ENCODE data around the gene THSD4.
"Not testable (repeated sequence)": the region's sequence is repeated elsewhere in the genome, so short reads cannot be mapped to it uniquely, and the experiment has no call there.

Gene THSD4

DNA sequence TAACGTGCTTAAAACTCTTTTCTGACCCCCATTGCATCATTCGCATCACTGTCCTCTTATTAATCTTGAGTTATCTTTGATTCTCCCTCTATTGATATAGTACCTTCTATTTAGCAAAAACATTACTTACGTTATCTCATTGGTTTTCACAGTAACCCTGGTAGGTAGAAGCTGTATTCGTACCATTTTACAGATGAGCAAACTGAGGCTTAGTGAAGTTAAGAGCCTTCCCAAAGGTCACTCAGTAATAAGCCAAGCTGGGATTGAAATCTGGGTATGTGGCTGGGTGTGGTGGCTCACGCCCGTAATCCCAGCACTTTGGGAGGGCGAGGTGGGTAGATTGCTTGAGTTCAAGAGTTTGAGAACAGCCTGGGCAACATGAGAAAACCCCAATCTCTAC, 244.0 kb downstream of the THSD4 start:
- DNase-seq: no peak

- no peak for DNase-seq
These were observed 247.3 kb downstream of the THSD4 start for GRCh38 chr15:71362556-71362955.

GRCh38 chr15:71362987-71363968, 248.0 kb downstream of the THSD4 start:
- DNase-seq: no peak

DNA sequence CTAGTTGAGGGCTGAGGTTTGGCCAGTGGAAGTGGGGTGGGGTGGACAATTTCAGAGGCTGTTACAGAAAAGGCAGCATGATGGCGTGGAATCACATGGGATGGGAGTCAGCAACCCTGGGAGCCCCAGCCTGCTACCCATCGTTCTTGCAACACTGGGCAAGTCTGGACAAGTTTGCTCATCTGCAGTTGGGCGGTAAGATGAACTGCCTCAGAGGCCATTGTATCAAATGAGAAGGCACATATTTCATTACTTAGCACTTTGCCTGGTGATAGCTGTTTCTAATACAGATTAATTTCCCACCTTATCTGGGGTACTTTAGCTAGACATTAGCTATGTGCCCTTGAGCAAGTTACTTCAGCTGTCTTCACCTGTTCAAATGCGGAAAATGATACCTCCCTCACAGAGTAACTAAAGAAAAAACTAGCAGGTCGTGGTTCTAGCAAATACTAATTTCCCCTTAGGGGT, 248.9 kb downstream of the THSD4 start:
- DNase-seq: no peak

DNA sequence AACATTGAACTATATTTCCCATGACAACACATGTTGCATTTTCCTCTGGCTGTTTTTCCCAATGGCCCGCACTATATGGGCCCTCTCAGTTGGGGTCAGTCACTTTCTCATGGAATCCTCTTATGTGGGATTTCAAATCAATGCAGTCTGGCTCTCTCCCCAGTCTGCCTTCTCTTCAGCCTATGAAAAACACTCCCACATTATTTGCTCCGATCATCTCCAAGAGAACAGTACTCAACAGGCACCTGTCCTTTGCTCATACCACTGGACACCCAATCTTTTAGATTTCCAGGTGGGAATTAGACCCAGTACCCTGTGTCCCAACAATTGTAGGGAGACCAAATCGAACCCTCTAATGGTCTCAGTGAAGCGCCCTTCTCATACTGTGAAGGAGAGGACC, 251.3 kb downstream of the THSD4 start:
- no peak for DNase-seq

GRCh38 chr15:71366926-71367325, 251.7 kb downstream of the THSD4 start:
- no peak for DNase-seq

- not testable (repeated sequence) for DNase-seq
These were observed 252.5 kb downstream of the THSD4 start for GRCh38 chr15:71367737-71368136.

DNA sequence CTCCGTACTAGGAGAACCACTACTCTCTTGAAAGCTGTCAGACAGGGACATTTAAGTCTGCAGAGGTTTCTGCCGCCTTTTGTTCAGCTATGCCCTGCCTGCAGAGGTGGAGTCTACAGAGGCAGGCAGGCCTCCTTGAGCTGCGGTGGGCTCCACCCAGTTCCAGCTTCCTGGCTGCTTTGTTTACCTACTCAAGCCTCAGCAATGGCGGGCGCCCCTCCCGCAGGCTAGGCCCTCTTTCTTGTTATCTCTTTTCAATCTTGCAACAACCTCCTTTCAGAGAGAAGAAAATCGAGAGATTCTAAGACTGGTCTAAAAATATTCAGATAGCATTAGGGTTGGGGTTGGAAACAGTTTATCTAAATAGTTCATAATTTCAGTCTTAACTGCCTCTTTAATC, 257.5 kb downstream of the THSD4 start:
- DNase-seq: not testable (repeated sequence)

DNA sequence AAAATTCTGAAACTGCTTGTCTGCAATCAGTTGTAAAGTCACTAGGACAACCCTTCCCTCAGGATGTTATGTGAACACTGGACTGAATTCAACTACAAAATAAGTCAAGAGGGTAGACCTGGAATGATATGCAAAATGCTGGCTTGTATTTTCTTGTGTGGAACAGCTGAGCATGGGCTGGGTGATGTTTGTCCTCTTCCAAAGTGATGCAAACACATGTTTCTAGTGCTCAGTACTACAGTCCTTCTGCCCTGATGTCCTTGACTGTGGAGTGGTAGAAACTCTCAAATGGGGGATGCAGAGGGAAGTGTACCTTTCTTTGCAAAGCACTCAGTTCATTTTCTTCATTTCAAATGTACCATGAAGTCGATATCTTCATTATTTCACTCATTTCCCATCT, 258.6 kb downstream of the THSD4 start:
- DNase-seq: no peak

DNA sequence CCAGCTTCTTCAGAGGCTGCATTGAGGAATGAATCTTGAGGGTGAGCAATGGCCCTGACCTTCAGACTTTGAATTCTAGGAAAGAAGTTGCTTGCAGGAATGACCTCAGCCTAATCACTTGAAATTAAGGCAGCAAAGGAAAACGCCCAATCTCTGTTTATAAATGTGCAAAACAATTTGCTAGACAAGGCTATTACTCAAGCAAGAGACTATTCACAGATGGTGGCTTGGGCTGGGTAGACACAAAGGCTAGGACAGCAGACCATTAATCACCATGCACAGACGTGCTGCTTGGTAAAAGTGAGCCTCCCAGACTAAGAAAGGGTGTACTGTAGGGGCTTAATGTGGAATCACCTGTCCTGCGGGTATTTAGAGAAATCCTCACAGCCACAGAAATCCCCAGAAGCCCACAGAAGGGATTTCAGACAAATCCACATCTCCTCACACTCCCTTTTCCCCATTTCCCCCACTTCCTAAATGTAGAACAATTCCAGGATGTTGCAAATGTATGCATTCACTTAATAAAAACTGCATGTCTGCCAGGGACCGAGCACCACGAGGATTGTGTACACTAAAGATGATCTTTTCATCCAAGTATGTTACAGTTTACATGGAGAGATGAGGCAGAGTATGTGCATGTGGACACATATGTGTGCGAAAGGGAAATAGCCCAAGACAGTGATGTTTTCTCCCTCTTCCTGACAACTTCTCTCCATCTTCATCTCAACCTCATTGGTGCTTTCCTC, 259.5 kb downstream of the THSD4 start:
- DNase-seq: peak; percentile 40

GRCh38 chr15:71375934-71376333, 260.7 kb downstream of the THSD4 start:
- no peak for DNase-seq

DNA sequence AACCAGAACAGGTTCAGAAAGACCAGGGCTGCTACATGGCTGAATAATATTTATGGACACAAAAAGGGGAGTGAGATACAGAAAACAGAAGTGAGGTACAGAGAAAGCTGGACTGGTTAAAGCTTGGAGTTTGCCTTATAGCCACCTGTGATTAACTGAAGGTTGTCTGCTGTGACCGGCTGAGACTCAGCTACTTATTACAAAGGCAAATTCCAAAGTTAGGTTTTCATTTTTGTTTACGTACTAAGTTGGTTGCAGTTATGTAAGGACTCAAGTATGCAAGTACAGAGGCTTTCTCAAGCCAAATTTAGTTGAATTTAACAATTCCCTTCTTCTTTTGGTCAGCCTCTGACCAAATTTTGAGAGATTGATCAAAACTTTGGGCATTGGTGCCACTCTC, 264.6 kb downstream of the THSD4 start:
- DNase-seq: no peak

DNA sequence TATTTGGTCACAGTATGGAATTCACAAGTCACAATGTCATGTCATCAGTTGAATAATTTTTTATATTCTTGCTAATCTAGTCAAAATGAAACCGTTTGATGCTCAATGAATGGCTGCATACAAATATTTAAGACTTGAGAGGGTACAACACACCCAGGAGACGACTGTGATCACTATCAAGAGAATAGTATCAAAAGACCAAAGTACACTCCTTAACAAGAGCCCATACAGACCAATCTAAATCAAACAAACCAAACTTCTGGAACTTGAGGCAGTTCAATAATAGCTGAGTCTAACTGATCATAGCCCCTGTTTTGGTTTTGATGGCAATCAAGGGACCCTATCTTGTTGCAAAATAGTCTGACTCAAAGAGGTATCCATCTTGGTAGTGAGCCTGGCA, 265.1 kb downstream of the THSD4 start:
- DNase-seq: no peak

- DNase-seq: no peak
These were observed 269.2 kb downstream of the THSD4 start for GRCh38 chr15:71384501-71384900.

- no peak for DNase-seq
These were observed 269.8 kb downstream of the THSD4 start for GRCh38 chr15:71385026-71385425.

DNA sequence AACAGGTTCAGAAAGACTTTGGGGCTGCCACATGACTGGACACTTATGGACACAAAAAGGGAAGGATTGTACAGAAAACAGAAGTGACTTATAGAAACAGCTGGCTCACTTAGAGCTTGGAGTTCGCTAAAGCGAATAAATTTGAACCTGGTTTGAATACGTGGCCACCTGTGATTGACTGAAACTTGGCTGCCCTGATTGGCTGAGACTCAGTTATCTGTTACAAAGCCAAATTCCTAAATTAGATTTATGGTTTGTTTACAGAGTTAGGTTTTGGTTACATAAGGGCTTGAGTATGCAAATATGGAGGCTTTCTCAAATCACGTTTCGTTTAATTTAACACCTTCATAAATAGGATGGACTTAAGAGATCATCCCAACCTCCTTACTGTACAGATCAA, 270.2 kb downstream of the THSD4 start:
- DNase-seq: no peak

GRCh38 chr15:71386005-71386404, 270.7 kb downstream of the THSD4 start:
- DNase-seq: no peak

DNA sequence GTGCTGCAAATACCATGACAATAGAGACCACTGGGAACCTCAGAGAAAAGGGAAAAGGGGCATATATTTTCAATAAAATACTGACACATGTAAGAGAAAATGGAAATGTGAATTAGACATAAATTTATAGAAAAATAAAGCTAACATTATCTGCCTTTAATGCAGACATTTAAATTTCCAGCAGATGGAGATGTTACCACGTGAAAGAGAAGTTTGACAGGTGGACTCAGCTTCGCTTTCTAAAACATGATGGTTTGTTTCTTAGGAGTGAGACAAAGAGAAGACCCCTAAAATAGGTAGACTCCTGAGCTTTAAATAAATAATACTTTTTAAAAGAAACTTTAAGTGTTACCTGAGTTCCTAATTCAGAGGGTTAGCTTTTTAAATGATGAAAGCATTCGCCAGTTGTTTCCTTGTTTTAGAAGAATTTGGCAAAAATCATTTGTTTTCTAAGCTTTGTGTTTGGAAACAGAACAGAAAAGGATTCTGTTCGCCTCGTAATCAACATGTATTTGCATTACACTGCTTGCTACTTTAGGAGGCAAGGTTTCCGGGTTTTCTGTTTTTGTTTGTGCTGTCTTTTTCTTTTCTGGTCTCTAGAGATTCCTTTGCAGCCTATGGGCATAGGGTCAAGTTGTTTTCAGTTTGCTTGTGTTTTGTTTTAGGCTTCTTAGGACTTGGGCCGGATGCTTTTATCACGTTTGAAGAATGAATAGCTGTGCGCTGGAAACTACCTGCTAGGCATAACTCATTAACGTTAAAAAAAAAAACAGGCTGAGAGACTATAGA, 271.4 kb downstream of the THSD4 start:
- DNase-seq: no peak

- no peak for DNase-seq
These were observed 272.5 kb downstream of the THSD4 start for GRCh38 chr15:71387810-71388209.

DNA sequence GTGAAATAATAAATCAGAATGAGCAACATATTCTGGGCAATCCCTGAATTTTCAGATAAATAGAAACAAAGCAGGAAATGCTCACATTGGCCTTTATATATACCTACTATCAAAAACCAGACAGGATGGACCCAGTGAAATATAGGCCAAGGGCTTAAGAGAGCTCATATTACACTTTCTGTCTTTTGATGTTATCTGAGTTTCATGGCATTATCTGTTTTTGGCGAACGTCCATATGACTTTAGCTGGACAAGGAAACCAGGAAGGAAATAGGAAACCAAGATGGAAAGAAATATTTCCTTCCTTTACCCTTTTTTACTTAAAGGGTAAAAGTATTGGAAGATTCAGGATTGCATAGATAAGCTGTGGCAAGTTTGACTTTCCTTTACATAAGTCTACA, 274.8 kb downstream of the THSD4 start:
- DNase-seq: no peak

- no peak for DNase-seq
These were observed 276.3 kb downstream of the THSD4 start for GRCh38 chr15:71391421-71392088.

DNA sequence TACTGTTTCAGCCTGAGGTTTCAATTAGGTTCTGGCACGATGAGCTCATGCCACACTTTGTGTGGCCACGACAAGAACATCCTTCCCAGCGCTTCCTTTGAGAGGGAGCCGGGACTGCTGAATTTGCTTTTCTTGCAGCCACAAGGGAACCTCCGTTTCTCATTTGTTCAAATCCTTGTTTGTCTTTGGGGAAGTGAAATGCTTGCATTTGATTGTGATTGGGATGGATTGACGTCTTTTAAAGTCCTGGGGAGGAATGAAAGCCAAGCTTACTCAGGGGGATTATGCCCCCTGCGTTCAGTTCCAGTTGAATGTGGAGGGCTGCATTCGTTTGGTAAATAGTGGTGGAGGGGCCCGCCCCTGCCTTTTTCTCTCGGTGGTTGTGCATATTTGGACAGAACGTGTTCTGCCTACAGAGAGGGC, 277.6 kb downstream of the THSD4 start:
- no peak for DNase-seq

- DNase-seq: no peak
These were observed 278.1 kb downstream of the THSD4 start for GRCh38 chr15:71393383-71393782.

All from EL (cell line).